ENCODE results near the gene MIA3.
"Not testable (repeated sequence)": the region's sequence is repeated elsewhere in the genome, so short reads cannot be mapped to it uniquely, and the experiment has no call there.

Gene MIA3

DNA sequence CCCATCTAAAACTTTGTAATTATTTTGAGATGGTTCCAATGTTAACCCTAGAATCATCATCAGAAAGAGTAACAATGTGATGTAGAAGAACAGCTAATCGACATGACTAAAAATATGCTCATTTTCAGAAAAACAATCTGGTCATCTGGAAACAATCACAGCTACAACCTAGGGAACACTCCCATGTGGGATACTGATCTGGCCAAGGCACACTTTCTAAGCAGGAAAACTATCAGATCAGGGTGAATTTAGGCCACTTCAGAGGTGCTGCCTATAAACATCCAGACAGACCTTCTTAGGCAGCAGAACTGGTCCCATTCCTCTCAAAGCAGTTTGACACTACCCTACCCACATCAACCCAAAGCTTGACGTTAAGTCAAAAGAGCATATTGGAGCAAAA lies 51.2 kb downstream of the MIA3 start:
- not testable (repeated sequence) for DNase-seq (ENCODE audit: low spot score)

DNA sequence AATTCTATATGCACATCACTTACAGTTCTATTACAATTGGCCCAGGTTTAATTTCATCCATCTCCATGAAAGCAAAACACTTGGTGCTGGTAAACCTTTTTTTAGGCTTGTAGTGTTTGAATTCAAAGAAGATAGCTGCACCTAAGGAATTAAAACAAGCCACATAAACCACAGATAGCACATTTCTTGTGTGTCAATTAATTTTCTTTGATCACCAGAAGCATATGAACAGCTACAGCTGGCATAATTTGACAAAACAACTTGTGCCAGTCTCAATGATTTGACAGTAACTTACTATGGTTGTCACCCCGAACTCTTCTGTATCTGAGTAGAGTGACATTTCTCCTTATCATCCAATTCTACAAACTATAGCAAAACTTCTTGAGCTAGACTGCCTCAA lies 52.2 kb downstream of the MIA3 start:
- no peak for DNase-seq (ENCODE audit: low spot score)

DNA sequence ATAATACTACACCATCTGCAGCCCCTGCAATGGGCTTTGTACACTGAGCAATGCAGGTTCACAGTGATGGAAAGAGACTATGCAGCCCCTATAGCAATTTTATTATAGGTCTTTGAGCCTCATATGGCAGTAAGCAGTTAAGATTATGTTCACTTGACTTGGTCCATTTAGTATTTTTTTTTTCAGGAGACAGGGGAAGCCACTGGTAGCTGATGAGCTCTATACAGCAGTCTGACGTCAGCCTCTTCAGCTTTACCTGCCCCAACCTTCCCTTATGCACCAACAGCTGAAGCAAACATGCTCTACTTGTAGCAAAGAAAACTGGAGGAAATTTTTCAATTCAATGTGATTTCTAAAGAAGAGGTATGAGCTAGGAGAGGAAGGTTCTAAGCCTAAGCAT lies 62.2 kb downstream of the MIA3 start:
- no peak for DNase-seq (ENCODE audit: low spot score)

DNA sequence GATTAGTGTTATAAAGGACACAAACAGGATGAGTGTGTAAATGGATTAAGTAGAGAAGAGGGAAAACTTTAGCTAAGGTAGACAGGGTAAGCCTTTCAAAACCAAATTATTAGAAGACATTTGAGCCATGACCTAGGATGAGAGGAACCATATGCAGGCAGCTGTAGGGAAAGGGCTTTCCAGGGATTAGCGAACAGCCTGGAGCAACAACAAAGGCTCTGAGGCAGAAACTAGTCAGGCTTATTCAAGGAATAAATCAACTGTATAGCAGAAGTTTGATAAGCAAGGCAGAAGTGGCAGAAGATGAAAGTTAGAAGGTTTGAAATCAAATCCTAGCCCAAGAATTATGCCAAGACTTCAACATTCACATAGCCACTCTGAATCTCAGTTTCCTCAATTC lies 73.1 kb downstream of the MIA3 start:
- DNase-seq (ENCODE audit: low spot score): no peak

DNA sequence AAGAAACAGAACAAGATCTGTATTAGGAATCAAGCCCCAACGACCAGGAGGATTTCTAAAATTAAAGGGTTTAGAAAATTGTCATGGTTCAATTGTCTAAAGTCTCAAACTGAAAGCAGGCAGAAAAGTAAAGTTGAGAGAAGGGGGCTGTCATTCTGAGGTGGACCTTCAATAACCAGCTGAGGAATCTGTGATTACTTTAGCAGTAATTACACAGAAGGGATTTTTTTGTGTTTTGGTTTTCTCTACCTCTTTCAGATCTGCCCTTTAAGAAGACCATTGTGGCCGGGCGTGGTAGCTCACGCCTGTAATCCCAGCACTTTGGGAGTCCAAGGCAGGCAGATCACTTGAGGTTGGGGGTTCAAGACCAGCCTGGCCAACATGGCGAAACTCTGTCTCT lies 77.0 kb downstream of the MIA3 start:
- no peak for DNase-seq (ENCODE audit: low spot score)

DNA sequence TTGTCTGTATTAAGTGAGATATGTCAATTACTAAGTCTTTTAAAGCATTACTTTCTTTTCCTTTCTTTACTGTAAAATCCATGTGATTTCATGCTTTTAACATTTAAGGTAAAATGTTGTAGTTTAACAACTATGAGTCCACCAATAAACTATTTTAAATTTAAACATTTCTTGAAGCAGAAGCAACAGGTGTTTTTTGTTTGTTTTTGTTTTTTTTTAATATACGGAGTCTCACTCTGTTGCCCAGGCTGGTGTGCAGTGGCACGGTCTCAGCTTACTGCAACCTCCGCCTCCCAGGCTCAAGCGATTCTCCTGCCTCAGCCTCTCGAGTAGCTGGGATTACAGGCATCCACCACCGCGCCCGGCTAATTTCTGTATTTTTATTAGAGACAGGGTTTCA lies 78.8 kb downstream of the MIA3 start:
- no peak for DNase-seq (ENCODE audit: low spot score)

DNA sequence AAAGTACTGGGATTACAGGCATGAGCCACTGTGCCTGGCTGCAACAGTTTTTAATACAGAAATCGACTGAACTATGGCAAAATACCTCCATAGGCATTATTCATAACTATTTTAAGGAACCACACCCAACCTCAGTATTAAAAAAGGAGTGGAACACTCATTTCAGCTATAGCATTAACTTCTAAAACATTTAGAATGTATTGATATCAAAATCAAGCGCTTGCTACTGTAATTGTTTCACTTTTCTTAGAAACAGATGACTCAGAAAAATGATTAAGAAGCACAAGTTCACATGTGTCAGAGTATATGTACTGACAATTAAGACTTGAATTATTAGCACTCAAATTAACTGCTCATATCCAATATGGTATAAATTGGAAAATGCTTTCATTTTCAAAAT lies 79.3 kb downstream of the MIA3 start:
- DNase-seq (ENCODE audit: low spot score): no peak

DNA sequence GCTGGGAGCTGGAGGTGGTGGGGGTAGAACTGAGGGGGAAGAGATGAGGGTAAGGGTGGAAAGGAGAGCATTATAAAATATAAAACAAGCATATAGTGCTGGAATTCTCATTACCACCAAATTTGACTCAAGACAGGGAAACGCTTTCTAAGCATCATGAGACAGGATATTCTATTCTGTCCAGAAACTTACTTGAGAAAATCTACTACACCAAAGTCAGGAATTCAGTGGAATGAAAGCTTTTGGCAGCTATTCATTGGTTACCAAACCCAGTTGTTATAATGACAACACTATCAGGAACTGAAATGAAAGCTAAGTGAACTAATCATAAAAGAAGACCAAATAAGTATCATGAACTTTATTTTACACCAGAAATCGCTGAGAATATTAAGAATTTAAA lies 79.9 kb downstream of the MIA3 start:
- DNase-seq (ENCODE audit: low spot score): no peak

DNA sequence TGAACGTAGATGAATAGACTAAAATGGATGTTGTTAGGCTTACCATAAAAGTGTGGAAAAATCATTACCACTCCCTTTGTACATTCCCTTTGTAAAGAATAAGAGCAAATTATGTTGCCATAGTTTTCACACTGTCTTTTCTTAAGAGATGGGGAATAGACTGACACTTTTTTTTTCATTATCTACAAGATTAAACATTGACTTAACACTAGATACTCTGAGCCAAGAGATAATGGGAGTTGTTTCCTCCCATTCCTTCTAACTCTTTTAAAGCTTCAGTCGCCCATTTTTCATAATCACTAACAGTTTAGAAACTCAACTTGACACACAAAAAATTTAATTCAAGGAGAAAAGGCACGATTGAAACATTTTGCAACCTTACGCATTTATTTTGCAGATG lies 84.3 kb downstream of the MIA3 start:
- DNase-seq (ENCODE audit: low spot score): no peak

DNA sequence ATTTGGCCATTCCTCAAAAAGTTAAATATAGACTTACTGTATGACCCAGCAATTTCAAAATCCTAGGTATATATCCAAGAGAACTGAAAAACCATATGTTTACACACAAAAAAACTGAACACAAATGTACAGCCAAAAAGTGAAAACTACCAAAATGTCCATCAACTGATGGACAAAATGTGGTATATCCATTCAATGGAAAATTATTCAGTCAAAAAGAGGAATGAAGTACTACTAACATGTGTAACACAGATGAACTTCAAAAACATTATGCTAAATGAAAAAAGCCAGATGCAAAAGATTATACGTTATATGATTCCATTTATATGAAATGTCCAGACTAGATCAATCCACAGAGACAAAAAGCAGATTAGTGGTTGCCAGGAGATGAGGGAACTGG lies 86.4 kb downstream of the MIA3 start:
- no peak for DNase-seq (ENCODE audit: low spot score)

DNA sequence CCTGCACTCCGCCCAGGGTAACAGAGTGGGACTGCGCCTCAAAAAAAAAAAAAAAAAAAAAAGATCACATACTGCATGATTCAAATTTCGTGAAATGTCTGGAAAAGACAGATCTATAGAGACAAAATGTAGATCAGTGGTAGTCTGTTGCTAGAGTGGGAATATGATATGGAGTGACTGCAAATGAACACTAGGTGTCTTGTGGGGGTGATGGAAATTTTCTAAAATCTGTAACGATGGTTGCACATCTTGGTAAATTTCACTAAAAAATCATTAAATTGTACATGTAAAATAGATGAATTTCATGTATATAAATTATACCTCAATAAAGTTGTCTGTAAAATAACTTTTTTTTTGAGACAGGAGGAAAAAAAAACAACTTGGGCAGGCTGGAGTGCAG lies 88.9 kb downstream of the MIA3 start:
- no peak for DNase-seq (ENCODE audit: low spot score)

DNA sequence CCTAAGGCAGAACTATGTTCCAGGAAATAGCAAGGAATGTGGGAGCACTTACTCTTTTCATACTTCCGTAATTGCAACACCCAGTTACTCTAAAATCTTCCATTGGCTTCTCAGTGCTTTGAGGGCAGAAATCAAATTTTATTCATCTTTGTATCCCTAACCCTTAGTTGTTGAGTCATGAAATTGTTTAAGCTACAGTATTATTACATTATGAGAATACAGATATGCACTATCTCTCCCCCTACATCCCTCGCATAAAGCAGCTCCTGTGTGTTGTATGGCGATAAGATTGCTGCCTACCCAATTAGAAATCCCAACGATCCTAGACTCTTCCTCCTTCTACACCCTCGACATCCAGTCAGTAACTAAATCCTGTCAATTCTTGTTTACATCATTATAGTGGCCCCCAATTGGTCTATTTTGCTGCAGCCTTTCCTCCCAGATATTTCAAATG lies 91.8 kb downstream of the MIA3 start:
- DNase-seq (ENCODE audit: low spot score): no peak

DNA sequence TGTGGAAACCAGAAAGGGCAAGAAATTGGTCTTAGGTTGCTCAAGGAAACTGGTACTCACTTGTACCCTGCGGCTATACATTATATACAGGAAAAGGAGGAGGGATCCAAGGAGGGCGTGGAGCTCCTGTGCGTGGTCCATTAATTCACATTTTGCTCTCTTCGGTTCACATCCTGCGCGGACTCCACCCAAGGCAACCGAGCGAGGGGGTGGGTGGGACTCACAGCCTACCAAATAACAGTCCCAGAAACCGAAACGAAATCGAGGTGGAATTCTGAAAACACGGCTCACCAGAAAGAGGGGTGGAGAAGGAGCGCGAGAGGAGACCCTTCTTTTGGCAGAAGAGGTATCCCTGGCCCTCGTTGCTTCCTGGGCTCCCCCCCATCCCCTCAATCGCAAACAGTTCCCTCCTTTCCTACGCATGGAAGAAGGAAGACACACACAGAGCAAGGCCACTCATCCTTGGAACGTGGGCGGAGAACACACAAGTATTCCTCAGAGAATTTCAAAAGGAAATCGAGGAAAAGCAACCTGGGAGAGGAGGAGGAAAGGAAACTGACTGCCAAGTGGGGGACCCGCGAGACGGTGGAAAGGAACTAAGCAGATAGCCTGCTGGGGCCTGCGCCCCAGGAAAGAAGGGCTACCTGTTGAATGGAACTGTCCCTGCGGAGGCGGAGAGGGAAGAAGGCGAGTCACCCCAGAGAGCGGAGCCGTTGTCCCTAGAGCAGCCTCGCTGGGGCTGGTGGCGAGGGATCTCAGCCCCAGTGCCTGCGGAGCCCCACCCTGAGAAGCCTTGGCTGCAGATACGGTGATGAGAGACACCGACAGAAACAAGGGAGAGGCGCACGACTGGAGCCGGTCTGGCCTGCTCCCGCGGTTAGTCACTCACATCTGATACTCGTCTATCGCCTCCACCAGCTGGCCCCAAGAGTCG lies 93.7 kb downstream of the MIA3 start:
- peak; percentile 76 for DNase-seq (ENCODE audit: low spot score)

DNA sequence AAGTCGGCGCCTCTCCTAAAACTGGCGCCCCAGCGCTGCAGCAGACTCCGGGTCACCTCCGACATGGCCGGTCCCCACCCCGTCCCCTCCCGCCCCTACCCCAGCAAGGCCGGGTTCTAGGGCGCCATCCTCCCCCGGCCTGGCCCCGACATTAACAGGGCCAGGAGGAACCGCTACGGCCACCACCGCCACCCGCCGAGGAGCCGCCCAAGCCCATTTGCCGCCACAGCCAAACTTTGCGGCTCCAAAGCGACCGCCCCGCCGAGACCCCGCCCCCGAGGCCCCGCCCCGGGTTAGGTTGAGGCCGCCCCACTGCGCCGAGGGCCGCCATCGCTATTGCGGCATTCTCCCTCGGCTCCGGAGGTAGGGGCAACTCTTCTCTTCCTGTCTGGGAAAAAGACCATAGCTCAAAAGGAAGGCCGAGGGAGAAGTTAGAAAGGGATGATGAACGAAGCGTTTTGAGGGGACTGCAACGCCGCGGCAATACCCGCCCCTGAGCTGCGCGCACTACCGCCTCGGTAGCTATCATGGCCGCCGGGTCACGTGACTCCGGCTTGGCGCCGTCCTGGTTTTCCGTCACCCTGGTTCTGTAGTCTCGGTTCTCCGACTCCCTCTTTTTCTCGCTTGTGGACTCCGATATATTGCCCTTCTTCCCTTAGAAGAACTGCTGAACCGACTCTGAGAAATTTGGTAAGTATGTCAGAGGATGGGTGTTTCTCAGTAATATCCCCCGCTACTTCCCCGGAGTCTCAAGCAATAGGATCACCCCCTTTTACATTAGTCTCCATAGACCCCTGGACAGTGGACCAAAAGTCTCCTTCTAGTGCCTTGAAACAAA lies 94.6 kb downstream of the MIA3 start, which contains the start of the genes AIDA and BROX:
Gene AIDA, minus strand, starts transcription at position 239 of the 838 bp plus-strand sequence. Its CDS starts 174 bp downstream, at position 65.
Gene BROX, plus strand, starts transcription at position 312 of the 838 bp plus-strand sequence. CDS start 3,136 bp downstream, outside the sequence.
- peak; percentile 90 for DNase-seq (ENCODE audit: low spot score)

DNA sequence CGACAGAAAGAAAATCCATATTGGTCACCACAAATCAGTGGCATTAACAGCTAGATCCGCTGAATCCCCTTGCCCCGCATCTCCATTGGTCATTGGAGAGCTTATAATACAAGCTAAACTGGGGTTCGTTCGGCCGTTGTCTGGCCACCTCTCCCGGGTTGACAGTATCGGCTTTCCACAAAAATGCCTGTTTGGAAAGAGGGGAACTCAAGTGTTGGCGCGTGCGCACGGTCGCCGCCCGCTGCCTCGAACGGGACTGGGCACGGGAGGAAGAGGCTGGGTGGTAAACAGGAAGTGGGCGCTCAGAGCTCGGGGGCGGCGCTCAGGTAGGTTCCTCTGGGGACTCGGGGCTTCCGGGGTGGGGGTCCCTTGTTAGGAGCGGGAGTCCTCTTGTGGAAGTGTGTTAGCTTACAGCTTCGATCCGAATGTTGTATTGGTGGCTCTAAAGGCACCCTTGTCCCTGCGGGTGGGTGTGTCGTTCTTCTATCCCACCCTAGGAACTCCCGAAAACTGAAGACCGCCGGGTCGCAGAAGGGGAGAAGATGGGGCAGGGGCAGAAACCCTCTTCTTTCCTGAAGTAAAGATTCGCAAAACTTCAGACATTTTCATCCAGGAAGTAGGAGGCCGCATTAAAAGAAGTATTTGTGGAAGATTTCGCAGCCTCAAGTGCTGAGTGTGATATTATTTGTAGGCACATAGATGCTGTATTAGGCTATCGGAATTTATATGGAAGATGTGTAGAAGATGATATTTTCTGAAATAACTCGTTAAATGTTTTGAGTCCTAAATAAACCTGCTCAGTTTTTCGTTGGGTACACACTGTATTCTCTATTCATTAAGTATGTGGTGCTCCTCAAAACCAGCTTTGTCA lies 95.4 kb downstream of the MIA3 start:
- DNase-seq (ENCODE audit: low spot score): peak; percentile 96

DNA sequence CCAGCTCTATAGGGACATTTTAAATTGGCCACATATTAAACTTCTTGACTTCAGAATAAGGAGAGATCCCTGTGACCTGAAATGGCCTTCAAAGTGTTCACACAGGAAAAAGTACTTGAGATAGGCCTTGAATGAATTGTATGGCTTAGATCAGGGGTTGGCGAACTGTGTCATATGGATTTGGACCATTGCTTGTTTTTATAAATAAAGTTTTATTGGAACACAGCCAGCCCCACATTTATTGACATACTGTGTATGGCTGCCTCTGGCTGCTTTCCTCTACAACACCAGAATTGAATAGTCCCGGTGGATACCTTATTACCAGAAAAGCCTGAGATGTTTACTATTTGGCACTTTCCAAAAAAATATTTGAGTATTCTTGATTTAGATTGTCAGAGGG lies 98.5 kb downstream of the MIA3 start:
- no peak for DNase-seq (ENCODE audit: low spot score)

Measured in COLO829 (cell line).